Endothelial cell of umbilical vein (primary cell): ENCODE results near the gene SEC22C. TPM values are rescaled to one million over a fixed set of nuclear protein-coding genes. Genes with fewer than 3 reads are reported as not detected.

ENCODE experiments used
- BruUV-seq: library from RNA; stranded (reverse); fragments of 400-500 nt; replicated peaks from 2 replicates; lab custom pipeline; 2021; lab: Mats Ljungman, UMichigan
- CTCF ChIA-PET: fragments of 300-600, 350-600 bp; sonication (Branson Sonifier 250); formaldehyde crosslinking; loops from one replicate; lab custom pipeline; 2021; ENCODE audit warnings: antibody characterized with exemption, inconsistent platforms; lab: Charles Lee
- POLR2A ChIA-PET: fragments of 300-600, 350-600 bp; sonication (Branson Sonifier 250); formaldehyde crosslinking; loops from one replicate; lab custom pipeline; 2021; ENCODE audit warnings: antibody characterized with exemption, inconsistent platforms; lab: Charles Lee
- DNase-seq: peaks from one replicate; pipeline ENCODE4 v3.0.0-alpha.2; 2011; ENCODE audit warnings: low read depth, low spot score
- FAIRE-seq: peaks from 2 replicates; lab custom pipeline; 2011; peaks lifted over from hg19 to GRCh38; lab: Jason Lieb, UNC
- H2AFZ ChIP-seq: 2 replicates; pipeline ENCODE4 v1.6.0; 2012; ENCODE audit warnings: low read depth, low read length, control low read depth, inconsistent platforms
- H3K27ac ChIP-seq: 2 replicates; pipeline ENCODE4 v1.5.1; 2011; ENCODE audit warnings: low read depth, mild to moderate bottlenecking, control low read depth, low read length, moderate library complexity; ENCODE audit not compliant: insufficient read depth
- H3K27me3 ChIP-seq, 2 experiments: 2 replicates each; pipeline versions ENCODE4 v1.6.0 to v1.6.1; 2011; ENCODE audit warnings: low read length in 2 of 2, mixed read lengths in 1 of 2; ENCODE audit not compliant: control insufficient read depth in 2 of 2, insufficient read depth in 2 of 2
- H3K36me3 ChIP-seq, 2 experiments: 2 replicates in 1 of 2; 3 replicates in 1 of 2; pipeline ENCODE4 v1.5.1; 2011; ENCODE audit warnings: low read length in 2 of 2, mild to moderate bottlenecking in 1 of 2, moderate library complexity in 1 of 2; ENCODE audit not compliant: control insufficient read depth in 2 of 2, insufficient read depth in 2 of 2; ENCODE audit errors: extremely low read depth in 1 of 2
- H3K4me1 ChIP-seq: 3 replicates; pipeline ENCODE4 v1.5.1; 2011; ENCODE audit warnings: mild to moderate bottlenecking, low read length; ENCODE audit not compliant: control insufficient read depth, insufficient read depth; ENCODE audit errors: extremely low read depth
- H3K4me2 ChIP-seq: 2 replicates; pipeline ENCODE4 v1.6.1; 2011; ENCODE audit warnings: low read length, control low read depth, mixed read lengths; ENCODE audit not compliant: insufficient read depth
- H3K4me3 ChIP-seq, 3 experiments: fragments of 200-600 bp in 1 of 3; sonication (generic), shearing (Covaris generic) in 1 of 3; replicated peaks in 1 of 3; 2 replicates each; pipeline ENCODE4 v1.5.1; 2011 to 2016; ENCODE audit warnings: control low read depth in 3 of 3, low read length in 3 of 3, mild to moderate bottlenecking in 2 of 3, inconsistent platforms in 1 of 3, low read depth in 1 of 3, moderate library complexity in 1 of 3; ENCODE audit not compliant: insufficient read depth in 1 of 3
- H3K79me2 ChIP-seq: 2 replicates; pipeline ENCODE4 v1.6.0; 2012; ENCODE audit warnings: low read length, inconsistent platforms; ENCODE audit not compliant: control insufficient read depth, insufficient read depth
- H3K9ac ChIP-seq: replicated peaks from 2 replicates; pipeline ENCODE3; 2011; ENCODE audit warnings: low read length, control low read depth; ENCODE audit not compliant: insufficient read depth; ENCODE audit errors: extremely low read depth
- H3K9me1 ChIP-seq: replicated peaks from 3 replicates; pipeline ENCODE4 v1.6.0; 2011; ENCODE audit warnings: mild to moderate bottlenecking, low read length; ENCODE audit not compliant: control insufficient read depth, insufficient read depth; ENCODE audit errors: extremely low read depth
- H3K9me3 ChIP-seq: replicated peaks from 2 replicates; pipeline ENCODE4 v1.5.1; 2012; ENCODE audit warnings: low read length, inconsistent platforms; ENCODE audit not compliant: control insufficient read depth, insufficient read depth
- H4K20me1 ChIP-seq: replicated peaks from 2 replicates; pipeline ENCODE3; 2011; ENCODE audit warnings: mild to moderate bottlenecking, low read length; ENCODE audit not compliant: control insufficient read depth, insufficient read depth; ENCODE audit errors: extremely low read depth
- EZH2 ChIP-seq: IDR thresholded peaks from 2 replicates; pipeline ENCODE4 v1.6.1; 2012; ENCODE audit warnings: borderline replicate concordance, low read depth, mild to moderate bottlenecking, moderate library complexity, low read length, inconsistent platforms; ENCODE audit not compliant: severe bottlenecking
- FOS ChIP-seq: IDR thresholded peaks from 2 replicates; pipeline ENCODE4 v1.6.1; 2011; ENCODE audit warnings: mild to moderate bottlenecking, low read length, moderate library complexity, borderline replicate concordance; ENCODE audit not compliant: insufficient read depth
- GATA2 ChIP-seq: IDR thresholded peaks from 2 replicates; pipeline ENCODE4 v1.7.0; 2011; ENCODE audit warnings: low read depth, mild to moderate bottlenecking, moderate library complexity, mixed read lengths, low read length; ENCODE audit not compliant: insufficient read length, insufficient read depth
- JUN ChIP-seq: IDR thresholded peaks from 2 replicates; pipeline ENCODE4 v1.6.1; 2011; ENCODE audit warnings: borderline replicate concordance, low read depth; ENCODE audit not compliant: insufficient read length, insufficient read depth
- MYC ChIP-seq: IDR thresholded peaks from one replicate; pipeline ENCODE4 v1.6.1; 2011; ENCODE audit warnings: mild to moderate bottlenecking, low read depth, low read length
- POLR2A ChIP-seq: IDR thresholded peaks from 2 replicates; pipeline ENCODE4 v1.6.1; 2012; ENCODE audit warnings: low read depth, mild to moderate bottlenecking, control low read depth, low read length
- POLR2AphosphoS5 ChIP-seq: IDR thresholded peaks from 2 replicates; pipeline ENCODE4 v1.6.1; 2012; ENCODE audit warnings: low read depth, mild to moderate bottlenecking, control low read depth, low read length, moderate library complexity; ENCODE audit not compliant: insufficient read depth
- dilution Hi-C: fragments of 300-500 bp; cut with MboI; formaldehyde crosslinking; loops from one replicate; pipeline ENCODE4 v1.15.0; 2019; ENCODE audit warnings: low sequenced_read_pairs; ENCODE audit not compliant: extremely low pct_ligation_motif_present
- intact Hi-C: fragments of 100-400 bp; cut with micrococcal nuclease; formaldehyde crosslinking; loops from one replicate; pipeline ENCODE4 v1.10.0; 2022
- polyA plus RNA-seq, 4 experiments: library from polyadenylated mRNA; depleted of rRNA in 3 of 4; stranded (reverse) in 3 of 4; unstranded in 1 of 4; fragments of >200 nt; gene quantifications; 2 replicates each; pipeline versions ENCODE4 v1.2.1 to v1.2.3, GENCODE V29; 2011 to 2012; ENCODE audit warnings: missing spikeins in 1 of 4
- total RNA-seq: library from RNA; stranded (reverse); gene quantifications from 2 replicates; pipeline ENCODE4 v1.2.3, GENCODE V29; 2021
- TF ChIP-seq, protein P1 (sequence below), 2 donors: IDR thresholded peaks; 1 replicate in 1 of 2; 2 replicates in 1 of 2; pipeline ENCODE4 v1.5.1; 2011; ENCODE audit warnings: low read length in 2 of 2, mild to moderate bottlenecking in 2 of 2, moderate library complexity in 2 of 2, control low read depth in 1 of 2, inconsistent platforms in 1 of 2, low read depth in 1 of 2; ENCODE audit not compliant: insufficient read depth in 1 of 2; ENCODE audit errors: extremely low read depth in 1 of 2
- TF ChIP-seq, protein P2 (sequence below): IDR thresholded peaks from 2 replicates; pipeline ENCODE4 v1.6.1; 2011; ENCODE audit not compliant: insufficient read depth, insufficient read length

SEC22C gene
- total and polyA plus RNA-seq, 2 donors (not counting 3 experiments of a cell fraction or from before 2014, with no cell fraction given) = 43.9 to 61.9 TPM

DNA sequence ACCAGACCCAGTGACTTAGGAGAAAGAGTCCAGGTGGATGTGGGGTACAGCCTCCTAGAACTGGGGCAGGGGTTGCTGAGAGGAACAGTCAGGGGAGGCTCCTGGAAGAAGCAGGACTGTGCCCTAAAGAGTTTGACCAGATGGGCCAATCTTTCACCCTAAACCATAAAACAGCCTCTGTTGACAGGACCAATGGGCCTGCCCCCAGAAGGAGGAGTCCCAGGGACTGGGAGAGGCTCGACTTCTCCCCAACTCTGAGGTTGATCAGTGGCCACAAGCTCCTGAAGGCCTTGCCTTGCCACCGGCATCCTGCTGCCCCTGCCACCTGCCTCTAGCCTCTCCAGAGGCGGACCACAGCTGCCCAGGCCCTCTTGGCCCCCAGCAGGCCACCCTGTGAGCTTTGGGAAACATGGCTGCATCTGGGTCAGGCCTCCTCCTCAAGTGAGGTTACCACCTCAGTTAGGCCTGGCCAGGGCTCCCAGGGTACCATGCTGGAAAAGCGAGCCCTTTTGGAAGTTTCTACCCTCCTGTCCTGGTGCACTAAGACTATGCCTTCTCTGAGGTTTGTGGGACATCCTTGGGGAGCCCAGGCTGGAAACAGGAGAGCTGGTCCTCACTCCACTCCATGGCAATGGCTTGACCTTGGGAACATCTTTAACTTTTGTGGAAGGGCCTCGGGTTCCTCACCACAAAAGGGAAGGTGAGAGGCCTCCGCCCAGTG, 76.5 kb downstream of the SEC22C start:
- Histone ChIP-seq H2AFZ (no peak overlapping the region), H3K9me1 (no peaks in the 10 kb centered on the region), H3K4me1 (peaks cover 6% of the 10 kb centered on the region), H3K27me3 (peaks cover 14% of the 10 kb centered on the region in 2 experiments), H3K79me2 (no peaks in the 10 kb centered on the region), H4K20me1 (no peaks in the 10 kb centered on the region), H3K27ac (no peak overlapping the region), H3K9ac (no peak overlapping the region), H3K36me3 (no peaks in the 10 kb centered on the region), H3K4me3 (no peak overlapping the region), H3K9me3 (no peaks in the 10 kb centered on the region), H3K4me2 (no peak overlapping the region)
- no TSS peak for BruUV-seq
- dilution Hi-C loops (no loop called here), intact Hi-C loops (no loop called here)
- ChIA-PET POLR2A (no interaction called here), CTCF (no interaction called here)
- FAIRE-seq (no peak), DNase-seq (no peak)
- TF ChIP-seq, protein P1, sequence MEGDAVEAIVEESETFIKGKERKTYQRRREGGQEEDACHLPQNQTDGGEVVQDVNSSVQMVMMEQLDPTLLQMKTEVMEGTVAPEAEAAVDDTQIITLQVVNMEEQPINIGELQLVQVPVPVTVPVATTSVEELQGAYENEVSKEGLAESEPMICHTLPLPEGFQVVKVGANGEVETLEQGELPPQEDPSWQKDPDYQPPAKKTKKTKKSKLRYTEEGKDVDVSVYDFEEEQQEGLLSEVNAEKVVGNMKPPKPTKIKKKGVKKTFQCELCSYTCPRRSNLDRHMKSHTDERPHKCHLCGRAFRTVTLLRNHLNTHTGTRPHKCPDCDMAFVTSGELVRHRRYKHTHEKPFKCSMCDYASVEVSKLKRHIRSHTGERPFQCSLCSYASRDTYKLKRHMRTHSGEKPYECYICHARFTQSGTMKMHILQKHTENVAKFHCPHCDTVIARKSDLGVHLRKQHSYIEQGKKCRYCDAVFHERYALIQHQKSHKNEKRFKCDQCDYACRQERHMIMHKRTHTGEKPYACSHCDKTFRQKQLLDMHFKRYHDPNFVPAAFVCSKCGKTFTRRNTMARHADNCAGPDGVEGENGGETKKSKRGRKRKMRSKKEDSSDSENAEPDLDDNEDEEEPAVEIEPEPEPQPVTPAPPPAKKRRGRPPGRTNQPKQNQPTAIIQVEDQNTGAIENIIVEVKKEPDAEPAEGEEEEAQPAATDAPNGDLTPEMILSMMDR (IDR thresholded peaks at IDR 0.05; ENCODE audit: extremely low read depth in 1 of 2, insufficient read depth in 1 of 2, low read depth in 1 of 2, low read length in 2 of 2) = no peak
- TF ChIP-seq POLR2AphosphoS5 (no peak), FOS (no peak), POLR2A (no peak), JUN (no peak), EZH2 (no peak), GATA2 (no peak), MYC (no peak)
- TF ChIP-seq, protein P2, sequence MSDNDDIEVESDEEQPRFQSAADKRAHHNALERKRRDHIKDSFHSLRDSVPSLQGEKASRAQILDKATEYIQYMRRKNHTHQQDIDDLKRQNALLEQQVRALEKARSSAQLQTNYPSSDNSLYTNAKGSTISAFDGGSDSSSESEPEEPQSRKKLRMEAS = no peak
